ENCODE results near the gene NOPCHAP1.

DNA sequence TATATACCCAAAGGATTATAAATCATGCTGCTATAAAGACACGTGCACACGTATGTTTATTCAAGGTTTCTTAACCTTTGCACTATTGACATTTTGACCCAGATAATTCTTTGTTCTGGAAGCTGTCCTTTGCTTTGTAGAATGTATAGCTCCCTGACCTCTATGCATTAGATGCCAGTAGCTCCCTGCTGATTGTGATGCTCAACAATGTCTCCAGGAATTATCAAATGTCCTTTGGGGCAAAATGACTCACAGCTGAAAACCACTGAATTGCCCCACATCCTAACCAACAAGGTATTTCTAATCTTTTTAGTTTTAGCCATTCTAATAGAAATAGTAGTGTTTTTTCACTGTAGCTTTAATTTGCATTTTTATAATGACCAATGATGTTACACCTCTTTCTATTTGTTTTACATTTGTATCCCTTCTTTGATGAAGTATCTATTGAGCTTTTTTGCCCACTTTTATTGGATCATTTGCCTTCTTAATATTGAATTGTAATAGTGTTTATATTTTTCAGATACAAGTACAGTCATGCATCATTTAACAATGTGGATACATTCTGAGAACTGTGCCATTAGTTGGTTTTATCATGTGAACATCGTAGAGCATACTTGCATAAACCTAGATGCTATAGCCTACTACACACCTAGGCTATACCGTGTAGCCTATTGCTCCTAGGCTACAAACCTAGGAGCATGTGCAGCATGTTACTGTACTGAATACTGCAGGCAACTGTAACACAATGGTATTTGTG, 10.4 kb upstream of the NOPCHAP1 start:
- TF ChIP-seq, protein P1, sequence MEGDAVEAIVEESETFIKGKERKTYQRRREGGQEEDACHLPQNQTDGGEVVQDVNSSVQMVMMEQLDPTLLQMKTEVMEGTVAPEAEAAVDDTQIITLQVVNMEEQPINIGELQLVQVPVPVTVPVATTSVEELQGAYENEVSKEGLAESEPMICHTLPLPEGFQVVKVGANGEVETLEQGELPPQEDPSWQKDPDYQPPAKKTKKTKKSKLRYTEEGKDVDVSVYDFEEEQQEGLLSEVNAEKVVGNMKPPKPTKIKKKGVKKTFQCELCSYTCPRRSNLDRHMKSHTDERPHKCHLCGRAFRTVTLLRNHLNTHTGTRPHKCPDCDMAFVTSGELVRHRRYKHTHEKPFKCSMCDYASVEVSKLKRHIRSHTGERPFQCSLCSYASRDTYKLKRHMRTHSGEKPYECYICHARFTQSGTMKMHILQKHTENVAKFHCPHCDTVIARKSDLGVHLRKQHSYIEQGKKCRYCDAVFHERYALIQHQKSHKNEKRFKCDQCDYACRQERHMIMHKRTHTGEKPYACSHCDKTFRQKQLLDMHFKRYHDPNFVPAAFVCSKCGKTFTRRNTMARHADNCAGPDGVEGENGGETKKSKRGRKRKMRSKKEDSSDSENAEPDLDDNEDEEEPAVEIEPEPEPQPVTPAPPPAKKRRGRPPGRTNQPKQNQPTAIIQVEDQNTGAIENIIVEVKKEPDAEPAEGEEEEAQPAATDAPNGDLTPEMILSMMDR (IDR thresholded peaks at IDR 0.05): no peak
- TF ChIP-seq POLR2A (IDR thresholded peaks at IDR 0.05): no peak
